Measurements from ENCODE around the gene COL5A3. TPM values are rescaled to one million over a fixed set of nuclear protein-coding genes. Genes with fewer than 3 reads are reported as not detected.

Gene COL5A3
- total RNA-seq, 6 donors from 2014 or later = 1.3 to 31.4 (median 11.2) TPM

GRCh38 chr19:10009714-10010224 lies 535 bp downstream of the COL5A3 start:
- H3K4me3 ChIP-seq = peak overlapping the region in 3 of 4 donors; percentile 46 to 56 (median 50)
- H3K27me3 ChIP-seq = peaks cover 0 to 20% (median 6%) of the 10 kb centered on the region in 4 donors
- no peaks in the 10 kb centered on the region for H3K36me3 ChIP-seq
- TF ChIP-seq POLR2AphosphoS5 (IDR thresholded peaks at IDR 0.05) (no peak), EP300 (IDR thresholded peaks at IDR 0.05) (no peak), CTCF (IDR thresholded peaks at IDR 0.05) (no peak), POLR2A (IDR thresholded peaks at IDR 0.05) (no peak)
- WGBS, 2 donors = 10 to 14% methylated on average over 21 to 22 of the region's 22 CpGs
- peaks cover 10 to 25% (median 10%) of the 10 kb centered on the region in 4 donors for H3K4me1 ChIP-seq
- H3K27ac ChIP-seq = peak overlapping the region in 2 of 4 donors; percentile 10 to 67
- ATAC-seq (ENCODE audit: low FRiP score in 2 of 2) = no peak
- DNase-seq = no peak
- no peaks in the 10 kb centered on the region for H3K9me3 ChIP-seq

- Histone ChIP-seq H3K4me3 (peak overlapping the region in 1 of 4 donors; percentile 8), H3K9me3 (no peaks in the 10 kb centered on the region), H3K27ac (peak overlapping the region; percentile 34 to 80 (median 62)), H3K4me1 (peaks cover 10 to 25% (median 10%) of the 10 kb centered on the region in 4 donors), H3K27me3 (peaks cover 0 to 20% (median 6%) of the 10 kb centered on the region in 4 donors), H3K36me3 (no peaks in the 10 kb centered on the region)
- TF ChIP-seq CTCF (IDR thresholded peaks at IDR 0.05) = no peak
- TF ChIP-seq POLR2AphosphoS5 (IDR thresholded peaks at IDR 0.05) = no peak
- TF ChIP-seq EP300 (IDR thresholded peaks at IDR 0.05) = no peak
- TF ChIP-seq POLR2A (IDR thresholded peaks at IDR 0.05) = no peak
- DNase-seq (no peak), ATAC-seq (ENCODE audit: low FRiP score in 2 of 2) (no peak)
- WGBS, 2 donors = 36 to 46% methylated on average over 4 to 11 of the region's 11 CpGs
Measured at GRCh38 chr19:10008184-10008765, 2.0 kb downstream of the COL5A3 start.

- no peaks in the 10 kb centered on the region for H3K36me3 ChIP-seq
- peaks cover 10 to 25% (median 10%) of the 10 kb centered on the region in 4 donors for H3K4me1 ChIP-seq
- DNase-seq (peak in 1 of 2 donors; percentile 48), ATAC-seq (ENCODE audit: low FRiP score in 2 of 2) (peak in 1 of 2 donors; percentile 44)
- H3K4me3 ChIP-seq = no peak overlapping the region
- peaks cover 0 to 20% (median 6%) of the 10 kb centered on the region in 4 donors for H3K27me3 ChIP-seq
- 35% methylated on average over 11 to 12 of the region's 13 CpGs for WGBS, 2 donors
- no peak for TF ChIP-seq POLR2A (IDR thresholded peaks at IDR 0.05)
- no peaks in the 10 kb centered on the region for H3K9me3 ChIP-seq
- H3K27ac ChIP-seq = peak overlapping the region; percentile 62 to 80 (median 66)
Measured at GRCh38 chr19:10007371-10008183, 2.7 kb downstream of the COL5A3 start.

DNA sequence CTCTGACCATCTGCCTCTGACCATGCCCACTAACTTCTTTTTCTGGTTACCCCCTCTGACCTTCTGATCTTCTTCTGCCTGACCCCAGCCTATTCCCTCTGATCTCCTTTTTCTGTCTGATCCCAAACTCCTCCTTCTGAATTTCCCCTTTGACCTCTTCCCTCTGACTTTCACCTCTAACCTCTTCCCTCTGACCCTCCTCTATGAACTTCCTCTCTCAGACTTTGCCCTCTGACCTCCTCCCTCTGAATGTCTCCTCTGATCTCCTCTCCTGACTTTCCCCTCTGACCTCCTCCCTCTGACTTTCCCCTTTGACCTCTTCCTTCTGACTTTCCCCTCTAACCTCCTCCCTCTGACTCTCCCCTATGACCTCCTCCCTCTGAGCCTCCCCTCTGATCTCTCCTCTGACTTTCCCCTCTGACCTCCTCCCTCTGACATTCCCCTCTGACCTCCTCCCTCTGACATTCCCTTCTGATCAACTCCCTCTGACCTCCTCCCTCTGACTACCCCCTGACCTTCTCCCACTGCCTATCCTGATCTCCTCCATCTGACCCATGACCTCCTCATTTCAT lies 3.5 kb downstream of the COL5A3 start:
- Histone ChIP-seq H3K4me1 (peaks cover 10 to 25% (median 10%) of the 10 kb centered on the region in 4 donors), H3K27me3 (peaks cover 0 to 20% (median 6%) of the 10 kb centered on the region in 4 donors), H3K36me3 (no peaks in the 10 kb centered on the region), H3K27ac (peak overlapping the region; percentile 62 to 80 (median 66)), H3K9me3 (no peaks in the 10 kb centered on the region), H3K4me3 (no peak overlapping the region)
- ATAC-seq (ENCODE audit: low FRiP score in 2 of 2) (no peak), DNase-seq (no peak)
- no peak for TF ChIP-seq EP300 (IDR thresholded peaks at IDR 0.05)
- no peak for TF ChIP-seq CTCF (IDR thresholded peaks at IDR 0.05)
- no peak for TF ChIP-seq POLR2A (IDR thresholded peaks at IDR 0.05)
- no peak for TF ChIP-seq POLR2AphosphoS5 (IDR thresholded peaks at IDR 0.05)

DNA sequence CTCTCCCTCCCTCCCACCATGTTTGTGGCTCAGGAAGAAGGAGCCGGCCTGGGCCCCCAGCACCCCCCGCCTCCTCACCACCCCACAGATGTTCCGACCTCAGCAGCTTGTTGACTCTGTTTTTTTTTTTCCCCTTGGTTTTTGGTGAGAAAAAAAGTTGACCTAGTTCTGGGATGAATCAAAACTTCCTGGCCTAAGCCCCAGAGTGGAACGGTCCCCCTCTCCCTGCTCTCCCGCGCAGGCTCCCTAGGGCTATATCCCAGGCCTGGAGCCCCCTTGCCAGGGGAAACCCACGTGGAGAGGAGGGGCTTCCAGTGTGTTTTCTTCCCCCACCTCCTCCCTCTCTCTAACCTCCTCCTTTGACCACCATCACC lies 4.0 kb downstream of the COL5A3 start:
- Histone ChIP-seq H3K9me3 (no peaks in the 10 kb centered on the region), H3K27ac (peak overlapping the region; percentile 62 to 80 (median 66)), H3K4me3 (no peak overlapping the region), H3K27me3 (peaks cover 0 to 20% (median 6%) of the 10 kb centered on the region in 4 donors), H3K4me1 (peaks cover 10 to 25% (median 10%) of the 10 kb centered on the region in 4 donors), H3K36me3 (no peaks in the 10 kb centered on the region)
- peak in 1 of 2 donors; percentile 44 for DNase-seq
- ATAC-seq (ENCODE audit: low FRiP score in 2 of 2) = peak in 1 of 2 donors; percentile 27
- WGBS, 2 donors = 26 to 43% methylated on average over 7 of the region's 7 CpGs
- TF ChIP-seq EP300 (IDR thresholded peaks at IDR 0.05) = no peak
- no peak for TF ChIP-seq CTCF (IDR thresholded peaks at IDR 0.05)
- no peak for TF ChIP-seq POLR2A (IDR thresholded peaks at IDR 0.05)
- no peak for TF ChIP-seq POLR2AphosphoS5 (IDR thresholded peaks at IDR 0.05)

All from upper lobe of left lung (tissue), 6 donors.